Stimulated activated CD4-positive, alpha-beta T cell treated with anti-CD3 and anti-CD28 coated beads, Interleukin-2, amount 100 ng/mL, for 48 hours (primary cell): ENCODE results near the gene RAP2A.

Experiments
- DNase-seq, 2 donors: peaks; one replicate each; pipeline ENCODE4 v3.0.0-alpha.2; 2020

The RAP2A gene

GRCh38 chr13:97456047-97456446 lies 22.1 kb downstream of the RAP2A start:
- no peak for DNase-seq

- no peak for DNase-seq
Observed at GRCh38 chr13:97459215-97459777, 25.3 kb downstream of the RAP2A start.

DNA sequence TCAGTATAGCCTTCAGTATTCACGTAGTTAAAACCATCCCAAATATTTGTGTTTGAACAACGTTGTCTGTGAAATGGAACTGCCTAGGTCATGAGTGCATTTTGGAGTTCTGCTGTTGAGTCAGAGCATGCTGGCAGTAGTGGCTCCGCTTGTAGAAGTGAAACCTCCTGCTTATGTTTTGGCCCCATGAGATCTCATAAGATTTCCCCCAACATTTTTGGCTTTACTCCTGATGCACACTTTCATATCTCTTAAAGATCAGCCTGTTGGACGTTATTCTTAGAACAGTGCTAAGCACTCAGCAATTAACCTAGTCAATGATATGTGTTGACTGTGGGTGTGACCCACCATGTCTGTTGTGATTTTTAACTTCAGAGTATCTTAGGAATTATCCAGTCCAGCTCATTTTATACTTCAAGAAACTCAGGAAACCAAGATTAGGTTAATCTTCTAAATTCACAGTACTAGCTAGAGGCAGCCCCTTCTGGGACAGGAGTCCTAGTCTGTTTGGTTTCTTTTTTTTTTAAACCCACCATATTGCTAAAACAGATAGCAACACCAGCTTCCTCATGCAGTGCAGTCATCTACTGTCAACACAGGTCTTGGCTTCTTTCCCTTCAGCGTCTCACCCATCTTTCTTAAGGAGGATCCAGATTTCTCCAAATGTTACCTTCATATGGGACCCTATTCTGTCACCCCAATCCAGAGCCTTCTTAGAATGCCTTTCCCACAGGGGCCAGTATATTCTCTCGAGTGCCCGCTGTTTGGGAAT lies 26.2 kb downstream of the RAP2A start:
- no peak for DNase-seq

- no peak for DNase-seq
Observed at GRCh38 chr13:97460853-97461252, 26.9 kb downstream of the RAP2A start.

DNA sequence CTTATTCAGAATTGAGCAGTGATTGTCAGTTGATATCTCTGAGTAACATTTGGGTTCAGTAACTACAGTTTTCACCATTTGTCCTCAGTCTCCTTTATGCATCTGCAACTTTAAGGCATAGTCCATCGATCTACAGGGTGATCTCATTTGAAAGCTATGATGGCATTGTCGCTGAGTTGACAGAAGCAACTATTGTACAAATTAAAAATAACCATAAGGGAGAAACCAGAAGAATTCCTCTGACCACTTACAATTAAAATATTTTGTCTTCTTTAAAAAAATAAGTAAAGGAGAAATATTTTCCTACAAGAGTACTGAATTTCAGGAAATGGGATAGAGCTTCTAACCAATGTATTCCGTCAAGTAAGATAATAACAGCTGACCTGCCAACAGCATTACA lies 30.6 kb downstream of the RAP2A start:
- DNase-seq, result no peak

DNA sequence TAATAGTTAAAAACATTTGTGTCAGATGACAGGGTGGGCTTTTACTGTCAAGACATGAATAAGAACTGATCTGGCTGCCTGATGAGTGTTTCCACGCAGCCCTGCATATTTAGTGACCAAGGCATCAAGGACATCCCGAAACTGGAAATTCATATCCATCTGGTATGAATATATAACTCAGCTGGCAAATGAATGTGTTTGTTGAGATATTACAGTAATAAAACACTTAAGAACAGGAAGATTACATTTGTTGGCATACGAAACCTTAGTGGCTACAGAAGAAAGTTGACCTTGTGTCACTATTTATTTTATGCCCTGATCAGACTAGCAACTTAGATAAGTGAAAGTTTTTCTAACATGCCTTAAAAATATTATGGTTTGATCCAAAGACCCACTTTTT lies 32.8 kb downstream of the RAP2A start:
- no peak for DNase-seq

DNA sequence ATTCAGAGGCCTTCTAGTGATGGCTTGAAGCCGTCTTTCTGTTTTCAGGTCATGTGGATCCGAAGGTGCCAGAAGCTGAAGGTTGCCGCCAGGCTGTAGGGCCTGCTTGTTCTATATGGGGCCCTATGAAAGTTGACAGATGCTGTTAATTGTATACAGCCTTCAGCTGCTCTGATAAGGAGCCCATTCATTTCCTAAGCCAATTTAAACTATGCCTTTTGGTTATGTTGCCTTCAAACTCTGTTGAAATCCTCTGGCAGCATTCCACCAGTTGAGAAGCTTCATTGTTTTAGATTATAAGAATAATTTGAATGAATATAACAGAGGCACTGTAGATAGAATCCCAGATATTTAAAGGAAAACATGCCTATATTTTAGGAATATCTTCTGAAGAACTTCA lies 34.4 kb downstream of the RAP2A start:
- no peak for DNase-seq

- DNase-seq, result no peak
Observed at GRCh38 chr13:97471711-97472110, 37.7 kb downstream of the RAP2A start.

DNA sequence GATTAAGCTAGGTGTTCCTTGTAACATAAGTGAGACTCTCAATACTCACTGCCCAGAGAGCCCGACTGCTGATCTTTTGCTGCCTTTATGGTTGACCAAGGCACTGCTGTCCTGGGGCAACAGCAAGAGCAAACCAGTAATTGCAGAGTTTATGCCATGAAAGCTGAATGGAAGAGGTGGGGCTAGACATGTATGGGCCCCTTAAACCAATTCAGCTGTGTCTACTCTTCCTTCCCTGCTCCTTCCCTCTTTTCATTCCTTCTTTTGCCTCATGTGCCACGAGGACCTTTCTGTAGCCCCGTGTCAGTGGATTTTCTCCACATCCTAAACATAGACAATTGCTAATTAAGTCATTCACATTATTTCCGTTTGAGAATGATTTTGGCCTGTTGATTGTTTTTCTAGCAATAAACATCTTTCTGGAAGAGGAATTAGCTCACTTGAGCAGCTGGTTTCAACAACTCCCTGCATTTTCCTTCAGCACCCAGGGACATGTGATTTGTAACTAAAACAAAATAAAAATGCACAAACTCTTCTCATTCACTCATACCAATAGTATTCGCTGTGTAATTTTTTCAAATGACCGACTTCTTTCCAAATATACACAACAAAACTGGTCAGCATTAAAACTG lies 40.5 kb downstream of the RAP2A start:
- no peak for DNase-seq

DNA sequence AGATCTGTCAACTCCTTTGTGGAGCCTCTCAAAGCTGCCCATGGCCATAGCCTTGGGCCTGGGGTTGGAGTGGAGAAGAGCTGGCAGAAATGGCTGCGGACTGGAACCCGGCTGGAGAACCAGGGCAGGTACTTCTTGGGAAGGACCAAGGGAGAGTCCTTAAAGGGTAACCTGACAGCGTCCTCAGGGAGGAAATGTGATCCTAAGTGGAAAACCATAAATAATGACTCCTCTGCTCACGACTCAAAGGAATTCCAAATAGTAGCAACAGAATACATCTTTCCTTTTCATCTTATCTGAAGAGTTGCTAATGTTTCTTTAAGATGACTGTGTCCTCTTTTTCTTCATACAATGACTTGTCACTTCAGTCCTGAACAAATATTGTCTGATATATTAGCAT lies 41.0 kb downstream of the RAP2A start:
- DNase-seq, result no peak

- no peak for DNase-seq
Observed at GRCh38 chr13:97477844-97478243, 43.9 kb downstream of the RAP2A start.

- DNase-seq, result no peak
Observed at GRCh38 chr13:97478247-97478646, 44.3 kb downstream of the RAP2A start.

DNA sequence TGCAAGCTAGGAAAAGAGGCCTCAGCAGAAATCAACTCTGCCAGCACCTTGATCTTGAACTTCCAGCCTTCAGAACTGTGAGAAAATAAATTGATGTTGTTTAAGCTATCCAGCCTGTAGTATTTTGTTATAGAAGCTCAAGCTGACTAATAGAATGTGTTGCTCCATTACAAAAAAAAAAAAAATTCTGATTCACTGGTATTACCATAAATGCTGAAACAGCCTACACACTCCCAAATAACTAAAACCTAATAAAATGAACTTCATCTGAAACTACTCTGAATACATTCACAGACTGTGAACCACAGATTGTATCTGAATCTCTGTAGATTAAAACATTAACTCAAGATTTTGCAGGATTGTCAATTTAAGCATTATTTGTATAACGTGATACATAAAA lies 49.5 kb downstream of the RAP2A start:
- DNase-seq, result no peak

DNA sequence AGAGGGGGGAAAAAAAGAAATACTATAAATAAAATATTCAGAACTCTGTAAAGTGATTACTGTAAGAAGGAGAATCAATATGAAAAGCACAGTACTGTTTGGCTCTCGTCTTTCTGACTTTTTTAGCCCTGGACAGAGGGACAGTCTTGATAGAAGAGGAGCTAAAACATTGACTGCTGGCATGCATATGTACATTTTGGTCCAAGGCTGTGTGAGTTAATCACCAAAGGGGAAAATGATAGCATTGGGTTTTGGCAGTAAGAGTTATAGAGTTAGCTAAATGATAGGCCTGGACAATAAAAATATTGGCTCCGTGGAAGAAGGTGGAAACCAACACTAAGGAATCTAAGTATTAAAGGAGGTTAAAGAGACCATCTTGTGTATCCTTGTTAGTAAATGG lies 50.3 kb downstream of the RAP2A start:
- no peak for DNase-seq

- no peak for DNase-seq
Observed at GRCh38 chr13:97485320-97485719, 51.4 kb downstream of the RAP2A start.

DNA sequence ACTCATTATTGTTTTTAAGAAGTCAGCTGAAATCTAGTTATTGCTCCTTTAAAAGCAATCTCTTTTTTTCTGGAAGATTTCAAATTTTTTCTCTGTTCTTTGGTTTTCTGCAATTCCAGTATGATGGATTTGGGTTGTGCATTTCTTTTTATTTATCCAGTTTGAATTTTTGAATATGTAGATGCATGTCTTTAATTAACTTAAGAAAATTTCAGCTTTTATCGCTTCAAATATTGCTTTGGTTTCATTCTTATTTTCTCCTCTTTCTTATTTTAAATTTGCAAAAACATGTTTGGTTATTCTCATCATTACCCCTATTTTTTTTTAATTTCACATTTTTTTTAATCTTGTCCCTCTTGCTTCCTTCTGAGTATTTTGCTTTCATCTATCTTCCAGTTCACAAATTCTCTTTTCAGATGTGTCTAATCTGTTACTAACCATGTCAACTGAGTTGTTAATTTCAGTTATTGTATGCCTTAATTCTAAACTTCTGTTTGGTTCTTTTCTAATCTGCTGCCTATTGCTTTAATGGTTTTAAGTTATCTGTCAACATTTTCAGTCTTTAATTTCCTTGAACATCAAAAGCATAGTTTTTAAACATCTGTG lies 56.8 kb downstream of the RAP2A start:
- no peak for DNase-seq

GRCh38 chr13:97491452-97491851 lies 57.5 kb downstream of the RAP2A start:
- no peak for DNase-seq

- no peak for DNase-seq
Observed at GRCh38 chr13:97492257-97492656, 58.3 kb downstream of the RAP2A start.

DNA sequence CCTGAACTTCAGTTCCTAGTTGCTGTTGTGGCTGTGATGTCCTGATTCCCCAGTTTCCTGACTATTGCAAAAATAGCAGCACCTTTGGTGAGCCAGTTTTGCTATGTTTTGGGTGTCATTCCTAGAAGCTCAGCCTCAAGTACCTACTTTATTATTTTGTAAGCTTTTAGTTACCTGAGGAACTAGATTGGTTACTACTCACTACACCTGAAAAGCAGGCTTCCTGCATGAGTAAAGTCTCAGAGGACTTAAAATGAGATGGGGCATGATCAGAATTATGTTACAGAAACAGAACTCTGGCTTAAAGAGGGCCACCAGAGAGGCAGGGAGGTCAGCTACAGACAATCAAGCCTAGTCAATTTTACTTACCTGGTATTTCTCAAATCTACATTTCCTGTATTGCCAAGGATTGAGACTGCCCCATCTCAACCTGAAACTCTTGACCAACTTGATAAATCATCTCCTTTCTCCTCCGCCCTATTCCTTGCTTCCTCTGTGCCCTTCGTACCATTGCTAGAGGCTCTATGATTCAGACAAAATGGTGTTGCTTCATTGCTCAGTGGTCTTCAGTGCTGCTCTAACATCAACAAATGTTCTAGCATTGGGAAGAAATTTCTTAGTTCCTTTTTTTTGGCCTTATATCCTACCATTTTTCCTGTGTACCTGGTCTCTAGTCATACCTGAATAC lies 58.9 kb downstream of the RAP2A start:
- no peak for DNase-seq

GRCh38 chr13:97493456-97493855 lies 59.5 kb downstream of the RAP2A start:
- DNase-seq, result no peak

GRCh38 chr13:97495678-97496077 lies 61.7 kb downstream of the RAP2A start:
- no peak for DNase-seq

- no peak for DNase-seq
Observed at GRCh38 chr13:97496511-97496910, 62.5 kb downstream of the RAP2A start.

DNA sequence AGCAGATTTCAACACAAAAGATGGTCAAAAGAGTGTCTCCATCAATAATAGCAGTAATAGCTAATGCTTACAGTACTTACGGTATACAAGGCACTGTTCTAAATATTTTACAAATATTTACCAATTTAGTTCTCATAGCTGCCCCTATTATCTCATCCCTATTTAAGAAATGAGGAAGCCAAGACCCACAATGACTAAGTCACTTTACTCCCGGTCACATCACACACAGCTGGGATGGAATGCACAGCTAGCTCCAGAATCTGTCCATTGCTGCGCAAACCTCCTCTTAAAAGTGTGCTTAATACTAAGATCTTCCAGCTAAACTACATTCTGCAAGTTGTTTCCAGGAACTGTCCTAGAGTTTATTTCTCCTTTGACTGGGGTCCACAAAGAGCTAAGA lies 63.4 kb downstream of the RAP2A start:
- no peak for DNase-seq
